ENCODE measurements around the gene SCO2.
A peak's percentile ranks its signal among the peaks of the same experiment; 100 is the strongest.

The SCO2 gene

GRCh38 chr22:50474710-50475651 is 50.4 kb downstream of the SCO2 start, which contains the start of gene SBF1:
TSS of gene SBF1 (minus strand) at chr22:50475035. CDS start at chr22:50474840, 195 bp downstream.
- peak; percentile 65 for DNase-seq (ENCODE audit: extremely low read depth, low read depth)
- no peak for TF ChIP-seq CTCF (IDR thresholded peaks at IDR 0.05; ENCODE audit: low read depth, low read length)

- no peak for DNase-seq (ENCODE audit: extremely low read depth, low read depth)
- TF ChIP-seq CTCF (IDR thresholded peaks at IDR 0.05; ENCODE audit: low read depth, low read length) = no peak
These were observed 51.3 kb downstream of the SCO2 start for GRCh38 chr22:50473855-50474671.

All from AG09319 (cell line).